Inflammatory macrophage treated with lipopolysaccharide for 4 hours (primary cell): ENCODE measurements around the gene C19orf47.

Experiments used
- DNase-seq: peaks from one replicate; pipeline ENCODE4 v3.0.0-alpha.2; 2020

The C19orf47 gene

DNA sequence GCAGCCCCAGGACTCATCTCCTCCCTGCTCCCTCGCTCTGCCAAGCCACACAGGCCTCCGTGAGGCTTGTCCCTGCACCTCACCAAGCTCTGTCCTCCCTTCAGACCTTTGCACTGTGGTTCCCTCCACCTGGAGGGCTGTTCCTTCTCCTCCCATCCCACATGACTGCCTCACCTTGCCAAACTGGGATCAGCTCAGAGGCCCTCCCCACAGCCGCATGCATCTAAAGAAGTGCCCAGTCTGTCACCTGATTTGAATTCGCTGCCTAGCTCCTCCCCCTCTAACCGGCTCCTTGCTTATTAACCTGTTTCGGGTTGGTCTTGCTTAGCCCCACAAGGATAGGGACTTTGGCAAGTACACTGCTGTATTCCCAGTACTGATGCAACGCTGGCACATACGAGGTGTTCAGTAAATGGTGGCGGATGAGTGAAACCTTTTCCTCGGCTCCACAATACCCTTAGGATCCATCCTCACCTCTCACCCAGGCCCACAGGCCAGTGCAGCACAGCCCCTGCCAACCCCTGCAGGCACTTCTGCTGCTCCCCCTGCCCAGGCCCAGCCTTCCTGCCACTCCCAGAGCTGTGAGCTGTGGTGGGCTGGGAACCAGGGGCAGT is 67.5 kb downstream of the C19orf47 start:
- DNase-seq, result no peak

DNA sequence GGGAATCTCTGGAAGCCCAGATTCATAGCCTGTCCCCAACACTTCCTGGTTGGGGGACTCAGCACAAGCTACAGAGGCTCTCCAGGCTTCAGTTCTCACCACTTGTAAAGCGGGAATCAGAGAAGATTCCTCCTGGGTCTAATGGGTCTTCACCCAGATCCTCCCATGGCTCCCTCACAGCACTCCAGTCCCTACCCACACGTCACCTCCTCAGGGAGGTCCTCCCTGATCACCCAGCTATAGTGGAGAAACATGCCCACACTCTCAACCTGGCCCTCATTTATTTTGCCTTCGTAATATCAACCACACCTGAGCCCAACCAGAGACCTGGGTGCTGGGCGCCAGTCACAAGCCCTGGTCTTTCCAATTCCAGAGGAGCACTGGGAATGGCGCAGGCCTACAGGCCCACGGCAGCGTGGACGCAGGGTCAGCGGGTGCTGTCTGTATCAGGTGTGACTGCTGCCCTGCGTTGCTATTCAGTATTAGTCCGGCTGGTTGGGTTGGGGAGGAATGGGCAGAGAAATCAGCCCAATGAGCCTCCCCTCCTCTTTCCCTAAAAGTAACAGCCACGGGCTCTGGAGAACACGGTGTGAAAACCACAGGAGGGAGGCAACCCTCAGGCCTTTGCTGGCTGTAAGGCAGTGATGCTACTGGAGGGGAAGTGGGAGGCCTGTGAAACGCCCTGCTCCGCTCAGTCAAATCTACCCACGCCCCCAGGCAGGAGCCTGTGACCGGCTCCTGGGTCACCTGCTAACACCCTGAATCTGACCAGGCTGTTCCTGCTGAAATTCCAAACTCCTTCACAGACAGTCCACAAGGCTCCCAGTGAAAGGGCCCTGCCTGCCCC is 68.2 kb downstream of the C19orf47 start:
- DNase-seq, result peak; percentile 13

- DNase-seq, result no peak
Measured at GRCh38 chr19:40279120-40279551, 69.1 kb downstream of the C19orf47 start.

- no peak for DNase-seq
Measured at GRCh38 chr19:40278361-40279035, 69.7 kb downstream of the C19orf47 start.

GRCh38 chr19:40277356-40278059 is 70.7 kb downstream of the C19orf47 start:
- DNase-seq, result no peak

- DNase-seq, result no peak
Measured at GRCh38 chr19:40274585-40275544, 73.3 kb downstream of the C19orf47 start.

GRCh38 chr19:40273469-40274360 is 74.5 kb downstream of the C19orf47 start:
- DNase-seq, result no peak

DNA sequence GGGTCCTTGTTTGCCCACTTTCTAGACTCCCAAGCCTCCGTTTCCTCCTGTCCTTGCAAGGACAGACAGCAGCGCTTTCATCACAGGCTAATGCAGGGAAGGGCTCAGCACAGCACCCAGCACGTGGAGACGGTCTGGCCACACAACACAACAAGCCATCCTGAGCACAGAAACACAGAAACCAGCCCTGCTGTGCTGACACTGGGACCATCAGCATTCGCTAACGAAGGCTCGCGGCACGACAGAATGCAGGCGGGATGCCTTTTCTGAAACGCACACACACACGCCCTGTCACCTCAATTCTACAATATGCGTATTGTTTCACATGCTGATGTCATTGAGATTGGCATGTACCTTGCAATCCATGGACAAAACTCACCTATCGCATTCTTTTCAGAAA is 75.9 kb downstream of the C19orf47 start:
- DNase-seq, result no peak

GRCh38 chr19:40271706-40272105 is 76.5 kb downstream of the C19orf47 start:
- no peak for DNase-seq

- DNase-seq, result no peak
Measured at GRCh38 chr19:40270362-40271089, 77.7 kb downstream of the C19orf47 start.
